ENCODE data around the gene MSH6. TPM values are rescaled to one million over a fixed set of nuclear protein-coding genes. Genes with fewer than 3 reads are reported as not detected.

Gene MSH6
- polyA plus RNA-seq, 1 donor from 2014 or later: 60.3 TPM

DNA sequence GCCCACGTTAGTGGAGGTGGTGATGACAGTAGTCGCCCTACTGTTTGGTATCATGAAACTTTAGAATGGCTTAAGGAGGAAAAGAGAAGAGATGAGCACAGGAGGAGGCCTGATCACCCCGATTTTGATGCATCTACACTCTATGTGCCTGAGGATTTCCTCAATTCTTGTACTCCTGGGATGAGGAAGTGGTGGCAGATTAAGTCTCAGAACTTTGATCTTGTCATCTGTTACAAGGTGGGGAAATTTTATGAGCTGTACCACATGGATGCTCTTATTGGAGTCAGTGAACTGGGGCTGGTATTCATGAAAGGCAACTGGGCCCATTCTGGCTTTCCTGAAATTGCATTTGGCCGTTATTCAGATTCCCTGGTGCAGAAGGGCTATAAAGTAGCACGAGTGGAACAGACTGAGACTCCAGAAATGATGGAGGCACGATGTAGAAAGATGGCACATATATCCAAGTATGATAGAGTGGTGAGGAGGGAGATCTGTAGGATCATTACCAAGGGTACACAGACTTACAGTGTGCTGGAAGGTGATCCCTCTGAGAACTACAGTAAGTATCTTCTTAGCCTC, 16.2 kb downstream of the MSH6 start:
- H3K79me2 ChIP-seq (replicated peaks; ENCODE audit: insufficient read depth, low read length): peaks cover 24% of the 10 kb centered on the region
- H3K27ac ChIP-seq (ENCODE audit: low read length): no peak overlapping the region
- H3K4me2 ChIP-seq (ENCODE audit: low read length): no peak overlapping the region
- no peaks in the 10 kb centered on the region for H3K9me3 ChIP-seq (ENCODE audit: low read length)
- TF ChIP-seq EP300 (conservative IDR thresholded peaks at IDR 0.05; ENCODE audit: poor library complexity, severe bottlenecking) (no peak), POLR2AphosphoS5 (IDR thresholded peaks at IDR 0.05) (peak; percentile 6), MXI1 (conservative IDR thresholded peaks at IDR 0.05; ENCODE audit: poor library complexity, severe bottlenecking) (no peak), SMC3 (conservative IDR thresholded peaks at IDR 0.05; ENCODE audit: poor library complexity) (no peak), EZH2 (IDR thresholded peaks at IDR 0.05; ENCODE audit: borderline replicate concordance, insufficient read depth, low read length, poor library complexity, severe bottlenecking) (no peak), RAD21 (conservative IDR thresholded peaks at IDR 0.05) (no peak)
- TF ChIP-seq, protein P1, sequence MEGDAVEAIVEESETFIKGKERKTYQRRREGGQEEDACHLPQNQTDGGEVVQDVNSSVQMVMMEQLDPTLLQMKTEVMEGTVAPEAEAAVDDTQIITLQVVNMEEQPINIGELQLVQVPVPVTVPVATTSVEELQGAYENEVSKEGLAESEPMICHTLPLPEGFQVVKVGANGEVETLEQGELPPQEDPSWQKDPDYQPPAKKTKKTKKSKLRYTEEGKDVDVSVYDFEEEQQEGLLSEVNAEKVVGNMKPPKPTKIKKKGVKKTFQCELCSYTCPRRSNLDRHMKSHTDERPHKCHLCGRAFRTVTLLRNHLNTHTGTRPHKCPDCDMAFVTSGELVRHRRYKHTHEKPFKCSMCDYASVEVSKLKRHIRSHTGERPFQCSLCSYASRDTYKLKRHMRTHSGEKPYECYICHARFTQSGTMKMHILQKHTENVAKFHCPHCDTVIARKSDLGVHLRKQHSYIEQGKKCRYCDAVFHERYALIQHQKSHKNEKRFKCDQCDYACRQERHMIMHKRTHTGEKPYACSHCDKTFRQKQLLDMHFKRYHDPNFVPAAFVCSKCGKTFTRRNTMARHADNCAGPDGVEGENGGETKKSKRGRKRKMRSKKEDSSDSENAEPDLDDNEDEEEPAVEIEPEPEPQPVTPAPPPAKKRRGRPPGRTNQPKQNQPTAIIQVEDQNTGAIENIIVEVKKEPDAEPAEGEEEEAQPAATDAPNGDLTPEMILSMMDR (IDR thresholded peaks at IDR 0.05; ENCODE audit: poor library complexity, severe bottlenecking): no peak
- TF ChIP-seq, protein P2, sequence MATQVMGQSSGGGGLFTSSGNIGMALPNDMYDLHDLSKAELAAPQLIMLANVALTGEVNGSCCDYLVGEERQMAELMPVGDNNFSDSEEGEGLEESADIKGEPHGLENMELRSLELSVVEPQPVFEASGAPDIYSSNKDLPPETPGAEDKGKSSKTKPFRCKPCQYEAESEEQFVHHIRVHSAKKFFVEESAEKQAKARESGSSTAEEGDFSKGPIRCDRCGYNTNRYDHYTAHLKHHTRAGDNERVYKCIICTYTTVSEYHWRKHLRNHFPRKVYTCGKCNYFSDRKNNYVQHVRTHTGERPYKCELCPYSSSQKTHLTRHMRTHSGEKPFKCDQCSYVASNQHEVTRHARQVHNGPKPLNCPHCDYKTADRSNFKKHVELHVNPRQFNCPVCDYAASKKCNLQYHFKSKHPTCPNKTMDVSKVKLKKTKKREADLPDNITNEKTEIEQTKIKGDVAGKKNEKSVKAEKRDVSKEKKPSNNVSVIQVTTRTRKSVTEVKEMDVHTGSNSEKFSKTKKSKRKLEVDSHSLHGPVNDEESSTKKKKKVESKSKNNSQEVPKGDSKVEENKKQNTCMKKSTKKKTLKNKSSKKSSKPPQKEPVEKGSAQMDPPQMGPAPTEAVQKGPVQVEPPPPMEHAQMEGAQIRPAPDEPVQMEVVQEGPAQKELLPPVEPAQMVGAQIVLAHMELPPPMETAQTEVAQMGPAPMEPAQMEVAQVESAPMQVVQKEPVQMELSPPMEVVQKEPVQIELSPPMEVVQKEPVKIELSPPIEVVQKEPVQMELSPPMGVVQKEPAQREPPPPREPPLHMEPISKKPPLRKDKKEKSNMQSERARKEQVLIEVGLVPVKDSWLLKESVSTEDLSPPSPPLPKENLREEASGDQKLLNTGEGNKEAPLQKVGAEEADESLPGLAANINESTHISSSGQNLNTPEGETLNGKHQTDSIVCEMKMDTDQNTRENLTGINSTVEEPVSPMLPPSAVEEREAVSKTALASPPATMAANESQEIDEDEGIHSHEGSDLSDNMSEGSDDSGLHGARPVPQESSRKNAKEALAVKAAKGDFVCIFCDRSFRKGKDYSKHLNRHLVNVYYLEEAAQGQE (IDR thresholded peaks at IDR 0.05; ENCODE audit: borderline replicate concordance): no peak
- H2AFZ ChIP-seq (ENCODE audit: low read depth, low read length): no peak overlapping the region
- H3K4me3 ChIP-seq (ENCODE audit: low read length): no peak overlapping the region
- H3F3A ChIP-seq (ENCODE audit: insufficient read depth, low read length, poor library complexity, severe bottlenecking): no peaks in the 10 kb centered on the region
- H4K20me1 ChIP-seq (ENCODE audit: insufficient read depth): no peaks in the 10 kb centered on the region
- H3K36me3 ChIP-seq (ENCODE audit: insufficient read depth, low read length): peaks cover 44% of the 10 kb centered on the region
- H3K9ac ChIP-seq (ENCODE audit: low read length): no peak overlapping the region
- H3K27me3 ChIP-seq (ENCODE audit: insufficient read depth, low read depth, low read length): no peaks in the 10 kb centered on the region
- no peaks in the 10 kb centered on the region for H3K9me2 ChIP-seq (ENCODE audit: insufficient read depth, low read length)

DNA sequence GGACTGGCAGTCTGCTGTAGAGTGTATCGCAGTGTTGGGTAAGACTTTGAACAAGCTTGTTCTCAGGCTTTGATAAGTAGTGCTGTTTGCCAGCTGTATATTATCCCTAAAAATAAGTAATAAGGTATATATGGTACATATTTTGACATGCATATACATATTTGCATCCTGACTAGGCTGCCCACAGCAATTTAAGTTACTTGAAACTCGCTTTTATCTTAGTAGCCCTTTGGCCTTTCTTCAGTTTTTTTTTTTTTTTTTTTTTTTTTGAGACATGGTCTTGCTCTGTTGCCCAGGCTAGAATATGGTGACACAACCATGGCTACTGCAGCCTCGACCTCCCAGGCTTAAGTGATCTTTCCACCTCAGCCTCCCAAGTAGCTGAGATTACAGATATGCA, 18.2 kb downstream of the MSH6 start:
- TF ChIP-seq SMC3 (conservative IDR thresholded peaks at IDR 0.05; ENCODE audit: poor library complexity) (no peak), EZH2 (IDR thresholded peaks at IDR 0.05; ENCODE audit: borderline replicate concordance, insufficient read depth, low read length, poor library complexity, severe bottlenecking) (no peak), RAD21 (conservative IDR thresholded peaks at IDR 0.05) (no peak), MXI1 (conservative IDR thresholded peaks at IDR 0.05; ENCODE audit: poor library complexity, severe bottlenecking) (no peak), POLR2AphosphoS5 (IDR thresholded peaks at IDR 0.05) (no peak), EP300 (conservative IDR thresholded peaks at IDR 0.05; ENCODE audit: poor library complexity, severe bottlenecking) (no peak), TAF1 (IDR thresholded peaks at IDR 0.05; ENCODE audit: low read depth) (no peak)
- TF ChIP-seq, protein P1 (IDR thresholded peaks at IDR 0.05; ENCODE audit: poor library complexity, severe bottlenecking): no peak
- TF ChIP-seq, protein P2 (IDR thresholded peaks at IDR 0.05; ENCODE audit: borderline replicate concordance): no peak
- Histone ChIP-seq H3K9me3 (ENCODE audit: low read length) (no peaks in the 10 kb centered on the region), H4K20me1 (ENCODE audit: insufficient read depth) (no peaks in the 10 kb centered on the region), H3K27me3 (ENCODE audit: insufficient read depth, low read depth, low read length) (no peaks in the 10 kb centered on the region), H3K9ac (ENCODE audit: low read length) (no peak overlapping the region), H2AFZ (ENCODE audit: low read depth, low read length) (no peak overlapping the region), H3F3A (ENCODE audit: insufficient read depth, low read length, poor library complexity, severe bottlenecking) (no peaks in the 10 kb centered on the region), H3K27ac (ENCODE audit: low read length) (no peak overlapping the region), H3K36me3 (ENCODE audit: insufficient read depth, low read length) (peaks cover 38% of the 10 kb centered on the region), H3K79me2 (replicated peaks; ENCODE audit: insufficient read depth, low read length) (peaks cover 11% of the 10 kb centered on the region), H3K9me2 (ENCODE audit: insufficient read depth, low read length) (no peaks in the 10 kb centered on the region), H3K4me2 (ENCODE audit: low read length) (no peak overlapping the region), H3K4me3 (ENCODE audit: low read length) (no peak overlapping the region)

Data from neural cell (in vitro differentiated cells).